ENCODE results near the gene ABLIM1.

GRCh38 chr10:114420811-114421485 is 237.1 kb downstream of the ABLIM1 start:
- no peak for TF ChIP-seq CTCF (IDR thresholded peaks at IDR 0.05)
- no peak for TF ChIP-seq EZH2 (IDR thresholded peaks at IDR 0.05)

Data from neural progenitor cell (in vitro differentiated cells).